Measurements from ENCODE around the gene CNBD2. TPM values are rescaled to one million over a fixed set of nuclear protein-coding genes. Genes with fewer than 3 reads are reported as not detected.
"Not testable (repeated sequence)": the region's sequence is repeated elsewhere in the genome, so short reads cannot be mapped to it uniquely, and the experiment has no call there.

The CNBD2 gene
- total and polyA plus RNA-seq, 4 donors: 2.2 to 3.1 (median 2.5) TPM

- Histone ChIP-seq H3K4me3 (ENCODE audit: low read depth in 1 of 3, low read length in 3 of 3) (no peak overlapping the region), H3K27ac (ENCODE audit: low read depth in 1 of 2, low read length in 2 of 2) (no peak overlapping the region), H3K36me3 (ENCODE audit: control insufficient read depth in 4 of 4, insufficient read depth in 3 of 4, low read depth in 1 of 4, low read length in 3 of 4) (no peaks in the 10 kb centered on the region), H3K9me3 (ENCODE audit: control insufficient read depth in 4 of 4, low read length in 3 of 4) (no peaks in the 10 kb centered on the region), H3K9ac (ENCODE audit: low read depth in 1 of 2, low read length in 2 of 2) (no peak overlapping the region), H3K27me3 (ENCODE audit: control insufficient read depth in 4 of 4, insufficient read depth in 4 of 4, low read length in 3 of 4) (no peaks in the 10 kb centered on the region), H3K4me1 (ENCODE audit: control insufficient read depth in 4 of 4, insufficient read depth in 4 of 4, low read length in 3 of 4) (no peaks in the 10 kb centered on the region)
- WGBS: 82% methylated on average over 2 of the region's 2 CpGs
- DNase-seq (ENCODE audit: low spot score): no peak
- TF ChIP-seq HNF4A (conservative IDR thresholded peaks at IDR 0.05) (no peak), NR2F2 (IDR thresholded peaks at IDR 0.05) (no peak), FOXA2 (IDR thresholded peaks at IDR 0.05) (no peak), GABPA (IDR thresholded peaks at IDR 0.05 in 1 of 2, conservative IDR thresholded peaks at IDR 0.05 in 1 of 2) (no peak), MAX (IDR thresholded peaks at IDR 0.05) (no peak), TAF1 (conservative IDR thresholded peaks at IDR 0.05) (no peak), EGR1 (IDR thresholded peaks at IDR 0.05; ENCODE audit: low read depth in 2 of 2) (no peak), FOXA1 (IDR thresholded peaks at IDR 0.05) (no peak), JUND (IDR thresholded peaks at IDR 0.05) (no peak), RAD21 (IDR thresholded peaks at IDR 0.05) (no peak), HNF4G (IDR thresholded peaks at IDR 0.05) (no peak), SP1 (IDR thresholded peaks at IDR 0.05) (no peak)
- TF ChIP-seq, protein P1, sequence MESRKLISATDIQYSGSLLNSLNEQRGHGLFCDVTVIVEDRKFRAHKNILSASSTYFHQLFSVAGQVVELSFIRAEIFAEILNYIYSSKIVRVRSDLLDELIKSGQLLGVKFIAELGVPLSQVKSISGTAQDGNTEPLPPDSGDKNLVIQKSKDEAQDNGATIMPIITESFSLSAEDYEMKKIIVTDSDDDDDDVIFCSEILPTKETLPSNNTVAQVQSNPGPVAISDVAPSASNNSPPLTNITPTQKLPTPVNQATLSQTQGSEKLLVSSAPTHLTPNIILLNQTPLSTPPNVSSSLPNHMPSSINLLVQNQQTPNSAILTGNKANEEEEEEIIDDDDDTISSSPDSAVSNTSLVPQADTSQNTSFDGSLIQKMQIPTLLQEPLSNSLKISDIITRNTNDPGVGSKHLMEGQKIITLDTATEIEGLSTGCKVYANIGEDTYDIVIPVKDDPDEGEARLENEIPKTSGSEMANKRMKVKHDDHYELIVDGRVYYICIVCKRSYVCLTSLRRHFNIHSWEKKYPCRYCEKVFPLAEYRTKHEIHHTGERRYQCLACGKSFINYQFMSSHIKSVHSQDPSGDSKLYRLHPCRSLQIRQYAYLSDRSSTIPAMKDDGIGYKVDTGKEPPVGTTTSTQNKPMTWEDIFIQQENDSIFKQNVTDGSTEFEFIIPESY (IDR thresholded peaks at IDR 0.05): no peak
These were observed 103.5 kb downstream of the CNBD2 start for GRCh38 chr20:36071848-36072247.

- H3K9ac ChIP-seq (ENCODE audit: low read depth in 1 of 2, low read length in 2 of 2): no peak overlapping the region
- no peak for DNase-seq (ENCODE audit: low spot score)
- no peak overlapping the region for H3K4me3 ChIP-seq (ENCODE audit: low read depth in 1 of 3, low read length in 3 of 3)
- no peaks in the 10 kb centered on the region for H3K27me3 ChIP-seq (ENCODE audit: control insufficient read depth in 4 of 4, insufficient read depth in 4 of 4, low read length in 3 of 4)
- 46% methylated on average over 2 of the region's 2 CpGs for WGBS
- no peaks in the 10 kb centered on the region for H3K36me3 ChIP-seq (ENCODE audit: control insufficient read depth in 4 of 4, insufficient read depth in 3 of 4, low read depth in 1 of 4, low read length in 3 of 4)
- TF ChIP-seq HNF4A (conservative IDR thresholded peaks at IDR 0.05) (no peak), NR2F2 (IDR thresholded peaks at IDR 0.05) (no peak)
- H3K9me3 ChIP-seq (ENCODE audit: control insufficient read depth in 4 of 4, low read length in 3 of 4): no peaks in the 10 kb centered on the region
- no peak overlapping the region for H3K27ac ChIP-seq (ENCODE audit: low read depth in 1 of 2, low read length in 2 of 2)
- no peaks in the 10 kb centered on the region for H3K4me1 ChIP-seq (ENCODE audit: control insufficient read depth in 4 of 4, insufficient read depth in 4 of 4, low read length in 3 of 4)
These were observed 106.6 kb downstream of the CNBD2 start for GRCh38 chr20:36074983-36075382.

- not testable (repeated sequence) for H3K9ac ChIP-seq (ENCODE audit: low read depth in 1 of 2, low read length in 2 of 2); H3K27ac ChIP-seq (ENCODE audit: low read depth in 1 of 2, low read length in 2 of 2); H3K4me1 ChIP-seq (ENCODE audit: control insufficient read depth in 4 of 4, insufficient read depth in 4 of 4, low read length in 3 of 4); H3K27me3 ChIP-seq (ENCODE audit: control insufficient read depth in 4 of 4, insufficient read depth in 4 of 4, low read length in 3 of 4); H3K9me3 ChIP-seq (ENCODE audit: control insufficient read depth in 4 of 4, low read length in 3 of 4); H3K4me3 ChIP-seq (ENCODE audit: low read depth in 1 of 3, low read length in 3 of 3); DNase-seq (ENCODE audit: low spot score); H3K36me3 ChIP-seq (ENCODE audit: control insufficient read depth in 4 of 4, insufficient read depth in 3 of 4, low read depth in 1 of 4, low read length in 3 of 4)
- 71% methylated on average over 5 of the region's 5 CpGs for WGBS
These were observed 109.4 kb downstream of the CNBD2 start for GRCh38 chr20:36077762-36078161.

GRCh38 chr20:36079486-36079885 lies 111.1 kb downstream of the CNBD2 start:
- Histone ChIP-seq H3K27me3 (ENCODE audit: control insufficient read depth in 4 of 4, insufficient read depth in 4 of 4, low read length in 3 of 4) (no peaks in the 10 kb centered on the region), H3K4me1 (ENCODE audit: control insufficient read depth in 4 of 4, insufficient read depth in 4 of 4, low read length in 3 of 4) (no peaks in the 10 kb centered on the region), H3K36me3 (ENCODE audit: control insufficient read depth in 4 of 4, insufficient read depth in 3 of 4, low read depth in 1 of 4, low read length in 3 of 4) (no peaks in the 10 kb centered on the region), H3K27ac (ENCODE audit: low read depth in 1 of 2, low read length in 2 of 2) (no peak overlapping the region), H3K9ac (ENCODE audit: low read depth in 1 of 2, low read length in 2 of 2) (no peak overlapping the region), H3K4me3 (ENCODE audit: low read depth in 1 of 3, low read length in 3 of 3) (no peak overlapping the region), H3K9me3 (ENCODE audit: control insufficient read depth in 4 of 4, low read length in 3 of 4) (peaks cover 0 to 3% (median 0%) of the 10 kb centered on the region in 4 donors)
- TF ChIP-seq YY1 (IDR thresholded peaks at IDR 0.05) (no peak), TAF1 (conservative IDR thresholded peaks at IDR 0.05) (no peak)
- TF ChIP-seq, protein P2, sequence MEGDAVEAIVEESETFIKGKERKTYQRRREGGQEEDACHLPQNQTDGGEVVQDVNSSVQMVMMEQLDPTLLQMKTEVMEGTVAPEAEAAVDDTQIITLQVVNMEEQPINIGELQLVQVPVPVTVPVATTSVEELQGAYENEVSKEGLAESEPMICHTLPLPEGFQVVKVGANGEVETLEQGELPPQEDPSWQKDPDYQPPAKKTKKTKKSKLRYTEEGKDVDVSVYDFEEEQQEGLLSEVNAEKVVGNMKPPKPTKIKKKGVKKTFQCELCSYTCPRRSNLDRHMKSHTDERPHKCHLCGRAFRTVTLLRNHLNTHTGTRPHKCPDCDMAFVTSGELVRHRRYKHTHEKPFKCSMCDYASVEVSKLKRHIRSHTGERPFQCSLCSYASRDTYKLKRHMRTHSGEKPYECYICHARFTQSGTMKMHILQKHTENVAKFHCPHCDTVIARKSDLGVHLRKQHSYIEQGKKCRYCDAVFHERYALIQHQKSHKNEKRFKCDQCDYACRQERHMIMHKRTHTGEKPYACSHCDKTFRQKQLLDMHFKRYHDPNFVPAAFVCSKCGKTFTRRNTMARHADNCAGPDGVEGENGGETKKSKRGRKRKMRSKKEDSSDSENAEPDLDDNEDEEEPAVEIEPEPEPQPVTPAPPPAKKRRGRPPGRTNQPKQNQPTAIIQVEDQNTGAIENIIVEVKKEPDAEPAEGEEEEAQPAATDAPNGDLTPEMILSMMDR (IDR thresholded peaks at IDR 0.05; ENCODE audit: low read depth, low read length, missing input control): no peak
- DNase-seq (ENCODE audit: low spot score): no peak
- WGBS: 91% methylated on average over 6 of the region's 6 CpGs

DNA sequence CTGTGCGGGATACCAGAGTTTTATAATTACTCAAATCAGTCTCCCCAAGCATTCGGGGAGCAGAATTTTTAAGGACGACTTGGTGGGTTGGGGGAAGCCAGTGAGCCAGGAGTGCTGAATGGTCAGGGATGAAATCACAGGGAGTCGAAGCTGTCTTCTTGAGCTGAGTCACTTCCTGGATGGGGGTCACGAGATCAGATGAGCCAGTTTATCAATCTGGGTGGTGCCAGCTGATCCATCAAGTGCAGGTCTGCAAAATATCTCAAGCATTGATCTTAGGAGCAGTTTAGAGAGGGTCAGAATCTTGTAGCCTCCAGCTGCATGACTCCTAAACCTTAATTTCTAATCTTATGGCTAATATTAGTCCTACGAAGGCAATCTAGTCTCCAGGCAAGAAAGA lies 111.6 kb downstream of the CNBD2 start:
- not testable (repeated sequence) for H3K9ac ChIP-seq (ENCODE audit: low read depth in 1 of 2, low read length in 2 of 2); H3K4me3 ChIP-seq (ENCODE audit: low read depth in 1 of 3, low read length in 3 of 3); DNase-seq (ENCODE audit: low spot score); H3K4me1 ChIP-seq (ENCODE audit: control insufficient read depth in 4 of 4, insufficient read depth in 4 of 4, low read length in 3 of 4); H3K27me3 ChIP-seq (ENCODE audit: control insufficient read depth in 4 of 4, insufficient read depth in 4 of 4, low read length in 3 of 4); H3K27ac ChIP-seq (ENCODE audit: low read depth in 1 of 2, low read length in 2 of 2); H3K9me3 ChIP-seq (ENCODE audit: control insufficient read depth in 4 of 4, low read length in 3 of 4); H3K36me3 ChIP-seq (ENCODE audit: control insufficient read depth in 4 of 4, insufficient read depth in 3 of 4, low read depth in 1 of 4, low read length in 3 of 4)
- WGBS: 81% methylated on average over 6 of the region's 6 CpGs
